ENCODE measurements around the gene SLC30A2. TPM values are rescaled to one million over a fixed set of nuclear protein-coding genes. Genes with fewer than 3 reads are reported as not detected.

SLC30A2 gene
- total and polyA plus RNA-seq, 9 of the 15 experiments (the other 6 are each of a cell fraction or from before 2014, with no cell fraction given) = 0.01 to 0.18 (median 0.06) TPM; not detected in 3

DNA sequence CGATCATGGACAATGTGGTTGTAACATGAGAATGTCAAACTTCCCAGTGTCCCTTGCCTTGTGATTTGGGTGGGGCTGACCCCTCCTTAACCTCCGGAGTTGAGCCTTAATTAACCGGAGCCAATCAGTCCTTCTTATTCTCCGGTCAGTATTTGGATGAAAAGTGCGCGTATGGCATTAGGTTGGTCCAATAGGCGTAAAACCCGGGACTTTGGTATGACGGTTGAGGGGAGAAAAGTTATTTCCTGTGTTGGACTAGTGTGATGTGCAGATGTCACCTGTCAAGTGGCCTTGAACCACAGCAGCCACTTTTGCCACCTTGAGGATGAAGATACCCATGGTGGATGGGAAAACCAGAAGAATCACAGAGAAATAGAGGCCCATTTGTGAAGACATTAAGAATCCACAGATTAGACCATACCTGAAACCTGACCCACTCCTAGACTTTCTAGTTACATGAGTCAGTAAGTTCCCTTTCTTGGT is 53.2 kb downstream of the SLC30A2 start (continued):
- no peak for TF ChIP-seq FOXJ3 (CRISPR knock-in tag; IDR thresholded peaks at IDR 0.05)
- TF ChIP-seq, protein P1, sequence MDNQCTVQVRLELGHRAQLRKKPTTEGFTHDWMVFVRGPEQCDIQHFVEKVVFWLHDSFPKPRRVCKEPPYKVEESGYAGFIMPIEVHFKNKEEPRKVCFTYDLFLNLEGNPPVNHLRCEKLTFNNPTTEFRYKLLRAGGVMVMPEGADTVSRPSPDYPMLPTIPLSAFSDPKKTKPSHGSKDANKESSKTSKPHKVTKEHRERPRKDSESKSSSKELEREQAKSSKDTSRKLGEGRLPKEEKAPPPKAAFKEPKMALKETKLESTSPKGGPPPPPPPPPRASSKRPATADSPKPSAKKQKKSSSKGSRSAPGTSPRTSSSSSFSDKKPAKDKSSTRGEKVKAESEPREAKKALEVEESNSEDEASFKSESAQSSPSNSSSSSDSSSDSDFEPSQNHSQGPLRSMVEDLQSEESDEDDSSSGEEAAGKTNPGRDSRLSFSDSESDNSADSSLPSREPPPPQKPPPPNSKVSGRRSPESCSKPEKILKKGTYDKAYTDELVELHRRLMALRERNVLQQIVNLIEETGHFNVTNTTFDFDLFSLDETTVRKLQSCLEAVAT (IDR thresholded peaks at IDR 0.05) = no peak
- TF ChIP-seq CCAR2 (IDR thresholded peaks at IDR 0.05; ENCODE audit: low read depth, low read length) = no peak
- TF ChIP-seq, protein P2, sequence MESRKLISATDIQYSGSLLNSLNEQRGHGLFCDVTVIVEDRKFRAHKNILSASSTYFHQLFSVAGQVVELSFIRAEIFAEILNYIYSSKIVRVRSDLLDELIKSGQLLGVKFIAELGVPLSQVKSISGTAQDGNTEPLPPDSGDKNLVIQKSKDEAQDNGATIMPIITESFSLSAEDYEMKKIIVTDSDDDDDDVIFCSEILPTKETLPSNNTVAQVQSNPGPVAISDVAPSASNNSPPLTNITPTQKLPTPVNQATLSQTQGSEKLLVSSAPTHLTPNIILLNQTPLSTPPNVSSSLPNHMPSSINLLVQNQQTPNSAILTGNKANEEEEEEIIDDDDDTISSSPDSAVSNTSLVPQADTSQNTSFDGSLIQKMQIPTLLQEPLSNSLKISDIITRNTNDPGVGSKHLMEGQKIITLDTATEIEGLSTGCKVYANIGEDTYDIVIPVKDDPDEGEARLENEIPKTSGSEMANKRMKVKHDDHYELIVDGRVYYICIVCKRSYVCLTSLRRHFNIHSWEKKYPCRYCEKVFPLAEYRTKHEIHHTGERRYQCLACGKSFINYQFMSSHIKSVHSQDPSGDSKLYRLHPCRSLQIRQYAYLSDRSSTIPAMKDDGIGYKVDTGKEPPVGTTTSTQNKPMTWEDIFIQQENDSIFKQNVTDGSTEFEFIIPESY (CRISPR knock-in tag; IDR thresholded peaks at IDR 0.05) = peak; percentile 78
- TF ChIP-seq, protein P3, sequence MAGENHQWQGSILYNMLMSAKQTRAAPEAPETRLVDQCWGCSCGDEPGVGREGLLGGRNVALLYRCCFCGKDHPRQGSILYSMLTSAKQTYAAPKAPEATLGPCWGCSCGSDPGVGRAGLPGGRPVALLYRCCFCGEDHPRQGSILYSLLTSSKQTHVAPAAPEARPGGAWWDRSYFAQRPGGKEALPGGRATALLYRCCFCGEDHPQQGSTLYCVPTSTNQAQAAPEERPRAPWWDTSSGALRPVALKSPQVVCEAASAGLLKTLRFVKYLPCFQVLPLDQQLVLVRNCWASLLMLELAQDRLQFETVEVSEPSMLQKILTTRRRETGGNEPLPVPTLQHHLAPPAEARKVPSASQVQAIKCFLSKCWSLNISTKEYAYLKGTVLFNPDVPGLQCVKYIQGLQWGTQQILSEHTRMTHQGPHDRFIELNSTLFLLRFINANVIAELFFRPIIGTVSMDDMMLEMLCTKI (IDR thresholded peaks at IDR 0.05; ENCODE audit: partially characterized antibody) = no peak
- no peak for TF ChIP-seq RNF2 (IDR thresholded peaks at IDR 0.05)
- TF ChIP-seq, protein P4, sequence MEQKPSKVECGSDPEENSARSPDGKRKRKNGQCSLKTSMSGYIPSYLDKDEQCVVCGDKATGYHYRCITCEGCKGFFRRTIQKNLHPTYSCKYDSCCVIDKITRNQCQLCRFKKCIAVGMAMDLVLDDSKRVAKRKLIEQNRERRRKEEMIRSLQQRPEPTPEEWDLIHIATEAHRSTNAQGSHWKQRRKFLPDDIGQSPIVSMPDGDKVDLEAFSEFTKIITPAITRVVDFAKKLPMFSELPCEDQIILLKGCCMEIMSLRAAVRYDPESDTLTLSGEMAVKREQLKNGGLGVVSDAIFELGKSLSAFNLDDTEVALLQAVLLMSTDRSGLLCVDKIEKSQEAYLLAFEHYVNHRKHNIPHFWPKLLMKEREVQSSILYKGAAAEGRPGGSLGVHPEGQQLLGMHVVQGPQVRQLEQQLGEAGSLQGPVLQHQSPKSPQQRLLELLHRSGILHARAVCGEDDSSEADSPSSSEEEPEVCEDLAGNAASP (IDR thresholded peaks at IDR 0.05) = no peak
- TF ChIP-seq, protein P5, sequence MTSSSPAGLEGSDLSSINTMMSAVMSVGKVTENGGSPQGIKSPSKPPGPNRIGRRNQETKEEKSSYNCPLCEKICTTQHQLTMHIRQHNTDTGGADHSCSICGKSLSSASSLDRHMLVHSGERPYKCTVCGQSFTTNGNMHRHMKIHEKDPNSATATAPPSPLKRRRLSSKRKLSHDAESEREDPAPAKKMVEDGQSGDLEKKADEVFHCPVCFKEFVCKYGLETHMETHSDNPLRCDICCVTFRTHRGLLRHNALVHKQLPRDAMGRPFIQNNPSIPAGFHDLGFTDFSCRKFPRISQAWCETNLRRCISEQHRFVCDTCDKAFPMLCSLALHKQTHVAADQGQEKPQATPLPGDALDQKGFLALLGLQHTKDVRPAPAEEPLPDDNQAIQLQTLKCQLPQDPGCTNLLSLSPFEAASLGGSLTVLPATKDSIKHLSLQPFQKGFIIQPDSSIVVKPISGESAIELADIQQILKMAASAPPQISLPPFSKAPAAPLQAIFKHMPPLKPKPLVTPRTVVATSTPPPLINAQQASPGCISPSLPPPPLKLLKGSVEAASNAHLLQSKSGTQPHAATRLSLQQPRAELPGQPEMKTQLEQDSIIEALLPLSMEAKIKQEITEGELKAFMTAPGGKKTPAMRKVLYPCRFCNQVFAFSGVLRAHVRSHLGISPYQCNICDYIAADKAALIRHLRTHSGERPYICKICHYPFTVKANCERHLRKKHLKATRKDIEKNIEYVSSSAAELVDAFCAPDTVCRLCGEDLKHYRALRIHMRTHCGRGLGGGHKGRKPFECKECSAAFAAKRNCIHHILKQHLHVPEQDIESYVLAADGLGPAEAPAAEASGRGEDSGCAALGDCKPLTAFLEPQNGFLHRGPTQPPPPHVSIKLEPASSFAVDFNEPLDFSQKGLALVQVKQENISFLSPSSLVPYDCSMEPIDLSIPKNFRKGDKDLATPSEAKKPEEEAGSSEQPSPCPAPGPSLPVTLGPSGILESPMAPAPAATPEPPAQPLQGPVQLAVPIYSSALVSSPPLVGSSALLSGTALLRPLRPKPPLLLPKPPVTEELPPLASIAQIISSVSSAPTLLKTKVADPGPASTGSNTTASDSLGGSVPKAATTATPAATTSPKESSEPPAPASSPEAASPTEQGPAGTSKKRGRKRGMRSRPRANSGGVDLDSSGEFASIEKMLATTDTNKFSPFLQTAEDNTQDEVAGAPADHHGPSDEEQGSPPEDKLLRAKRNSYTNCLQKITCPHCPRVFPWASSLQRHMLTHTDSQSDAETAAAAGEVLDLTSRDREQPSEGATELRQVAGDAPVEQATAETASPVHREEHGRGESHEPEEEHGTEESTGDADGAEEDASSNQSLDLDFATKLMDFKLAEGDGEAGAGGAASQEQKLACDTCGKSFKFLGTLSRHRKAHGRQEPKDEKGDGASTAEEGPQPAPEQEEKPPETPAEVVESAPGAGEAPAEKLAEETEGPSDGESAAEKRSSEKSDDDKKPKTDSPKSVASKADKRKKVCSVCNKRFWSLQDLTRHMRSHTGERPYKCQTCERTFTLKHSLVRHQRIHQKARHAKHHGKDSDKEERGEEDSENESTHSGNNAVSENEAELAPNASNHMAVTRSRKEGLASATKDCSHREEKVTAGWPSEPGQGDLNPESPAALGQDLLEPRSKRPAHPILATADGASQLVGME (CRISPR knock-in tag; IDR thresholded peaks at IDR 0.05) = no peak
- no peak for TF ChIP-seq ZNF696 (CRISPR knock-in tag; conservative IDR thresholded peaks at IDR 0.05)
- no peak for TF ChIP-seq C11orf30 (IDR thresholded peaks at IDR 0.05; ENCODE audit: low read depth)
- TF ChIP-seq SREBF1 (IDR thresholded peaks at IDR 0.05; ENCODE audit: borderline replicate concordance, low read depth, low read length) = no peak
- TF ChIP-seq CREBBP (IDR thresholded peaks at IDR 0.05; ENCODE audit: low read depth, low read length) = no peak
- no peak for TF ChIP-seq ZNF316 (IDR thresholded peaks at IDR 0.05)
- TF ChIP-seq MEIS2 (IDR thresholded peaks at IDR 0.05; ENCODE audit: partially characterized antibody) = peak; percentile 2
